HG02610 (cell line): Measurements from ENCODE around the gene PRKCA.

Source experiments
- ATAC-seq: cut with Tn5 transposase; IDR thresholded peaks from one replicate; pipeline ENCODE4 v1.9.1; 2021; ENCODE audit warnings: mild to moderate bottlenecking, moderate library complexity; ENCODE audit not compliant: unreplicated experiment

Gene PRKCA

DNA sequence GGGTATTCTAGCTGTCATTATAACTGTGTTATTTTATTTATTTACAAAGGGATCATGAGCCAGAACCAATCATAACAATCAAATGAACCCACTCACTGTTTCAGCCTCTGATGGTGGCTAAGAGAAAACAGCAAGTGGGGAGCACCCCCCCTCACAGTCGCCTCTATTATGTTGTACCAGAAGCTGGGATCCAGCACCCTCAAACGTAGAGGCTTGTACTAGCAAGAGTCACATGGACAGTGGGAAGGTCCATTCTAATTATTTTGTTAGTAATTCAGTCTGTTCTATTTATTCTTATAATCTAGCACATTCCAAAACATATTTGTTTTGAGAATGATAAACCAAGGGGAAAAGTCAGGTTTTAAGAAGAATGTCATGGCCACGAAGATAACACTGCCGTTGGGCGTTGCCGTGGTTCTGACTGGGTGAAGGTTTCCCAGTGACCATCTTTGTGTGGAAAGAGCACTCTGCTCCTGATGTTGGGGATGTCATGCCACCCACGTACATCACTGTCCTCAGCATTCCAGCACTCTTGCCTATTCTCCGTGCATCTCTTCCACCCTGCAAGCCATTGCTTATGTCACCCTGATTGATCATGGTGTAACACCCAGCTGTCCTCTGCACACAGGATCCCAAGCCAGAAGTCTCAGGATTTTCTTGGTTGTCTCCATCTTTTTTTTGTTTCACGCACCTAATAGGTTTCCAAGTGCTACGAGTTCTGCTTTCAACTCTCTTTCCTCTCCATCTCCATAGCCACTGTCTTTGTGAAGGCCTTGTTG lies 205.8 kb downstream of the PRKCA start:
- ATAC-seq = no peak

DNA sequence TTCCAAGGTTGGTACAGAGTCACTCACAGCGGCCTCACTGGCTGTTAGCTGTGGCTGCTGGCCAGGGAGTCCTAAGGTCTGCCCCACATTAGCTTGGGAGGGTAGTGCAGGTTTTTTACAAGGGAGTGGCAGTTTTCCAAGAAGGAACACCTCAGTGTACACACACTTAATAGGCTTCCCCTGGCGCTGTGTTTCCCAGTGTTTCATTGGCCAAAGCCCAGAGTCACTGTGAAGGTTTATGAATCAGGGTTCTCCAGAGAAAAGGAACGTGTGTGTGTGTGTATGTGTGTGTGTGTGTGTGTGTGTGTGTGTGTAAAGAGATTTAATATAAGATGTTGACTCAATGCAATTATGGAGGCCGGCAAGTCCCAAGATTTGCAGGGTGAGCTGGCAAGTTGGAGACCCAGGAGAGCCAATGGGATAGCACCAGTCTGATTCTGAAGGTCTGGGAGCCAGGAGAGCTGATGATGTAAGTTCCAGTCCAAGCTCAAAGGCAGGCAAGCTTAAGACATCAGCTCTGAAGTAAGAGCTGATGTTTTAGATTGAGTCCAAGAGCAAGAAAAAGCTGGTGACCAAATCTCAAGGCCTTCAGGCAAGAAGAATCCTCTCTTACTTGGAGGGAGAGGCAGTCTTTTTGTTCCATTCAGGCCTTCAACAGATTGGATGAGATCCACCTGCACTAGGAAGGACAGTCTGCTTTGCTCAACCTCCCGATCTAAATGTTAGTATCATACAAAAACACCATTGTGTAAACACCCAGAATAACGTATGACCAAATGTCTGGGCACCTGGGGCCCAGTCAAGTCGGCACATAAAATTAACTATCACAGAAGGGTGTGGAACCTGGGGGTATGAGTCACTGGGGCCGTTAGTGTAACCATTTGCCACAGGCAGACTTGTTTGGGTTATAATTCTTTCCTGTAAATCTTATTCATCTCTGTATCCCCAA lies 206.8 kb downstream of the PRKCA start:
- ATAC-seq = no peak

DNA sequence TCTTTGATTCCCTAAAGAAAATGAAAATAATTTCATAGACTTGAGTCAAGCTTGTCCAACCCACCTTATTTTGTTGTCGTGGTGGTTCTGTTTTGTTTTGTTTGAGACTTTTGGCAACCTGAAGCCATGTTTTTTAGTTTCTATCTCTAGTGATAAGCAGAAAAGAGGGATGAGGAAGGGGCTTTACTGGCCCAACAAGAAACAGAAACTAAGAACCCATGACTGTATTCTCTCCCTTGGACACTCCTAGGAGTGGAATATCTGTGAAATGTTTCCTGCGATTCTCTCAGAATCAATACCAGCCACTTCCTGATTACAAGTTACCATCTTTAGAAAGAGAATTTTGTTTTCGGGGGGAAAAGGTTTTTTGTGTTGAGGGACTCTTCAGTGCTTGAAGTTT lies 207.5 kb downstream of the PRKCA start:
- no peak for ATAC-seq

DNA sequence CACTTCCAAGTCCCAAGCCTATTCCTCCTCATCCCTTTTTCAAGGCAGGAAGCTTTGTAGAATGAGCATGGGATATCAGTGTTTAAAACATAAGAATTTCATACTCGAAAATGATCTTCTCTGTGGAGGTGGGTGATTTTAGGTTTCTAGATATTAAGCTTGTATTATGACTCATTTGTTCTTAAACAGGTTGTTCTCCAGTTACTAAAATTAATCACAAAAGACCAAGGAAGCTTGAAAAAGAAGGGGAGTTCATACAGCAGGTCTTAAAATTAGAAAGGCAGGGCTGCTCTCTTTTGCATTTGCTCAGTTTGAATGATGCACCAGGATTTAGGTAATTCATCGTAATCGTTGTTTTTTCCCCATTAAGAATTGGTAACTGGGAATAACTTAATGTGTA lies 208.7 kb downstream of the PRKCA start:
- ATAC-seq = no peak

DNA sequence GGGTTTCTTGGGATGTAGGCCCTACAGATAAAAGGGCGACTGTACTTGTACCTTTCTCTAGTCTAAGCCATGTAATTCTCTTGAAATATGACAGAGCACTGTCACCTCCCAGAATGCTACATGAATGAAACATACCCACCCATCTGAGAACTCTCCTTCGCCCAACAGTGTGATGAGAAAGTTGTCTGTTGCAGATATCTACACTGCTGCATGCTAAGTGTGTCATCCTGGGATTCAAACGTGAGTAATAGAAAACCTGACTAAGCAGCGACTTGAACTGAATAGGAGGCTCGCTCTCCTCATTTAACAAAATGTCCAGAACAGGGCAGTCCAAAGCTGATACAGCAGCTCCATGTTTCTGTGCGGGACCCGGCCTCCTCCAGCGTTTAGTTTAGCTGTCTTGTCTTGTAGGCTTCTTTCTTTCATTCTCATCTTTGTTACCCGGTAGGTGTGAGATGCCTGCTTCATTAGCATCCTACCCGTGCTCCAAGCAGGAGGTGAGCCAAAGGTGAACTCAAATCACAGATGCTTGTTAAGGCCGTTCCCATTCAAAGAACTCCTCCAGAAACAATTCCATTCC lies 211.9 kb downstream of the PRKCA start:
- no peak for ATAC-seq

DNA sequence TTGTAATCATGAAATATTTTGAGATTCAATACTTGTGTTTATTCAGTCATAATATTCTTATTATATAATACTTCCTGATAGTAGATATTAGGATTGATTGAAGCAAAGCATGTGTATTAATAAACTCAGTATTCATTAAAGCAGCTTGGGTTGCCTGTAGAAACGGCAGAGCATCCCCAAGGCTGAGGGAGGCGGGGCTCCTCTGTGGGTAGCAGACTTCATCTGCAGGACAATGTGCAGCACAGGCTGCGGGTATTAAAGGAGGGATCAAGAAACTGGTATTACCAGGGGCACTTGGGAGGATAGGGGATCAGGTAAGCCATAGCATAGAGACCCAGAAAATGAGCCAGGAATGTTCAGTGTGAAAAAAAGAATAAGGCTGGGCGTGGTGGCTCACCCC lies 213.6 kb downstream of the PRKCA start:
- no peak for ATAC-seq

DNA sequence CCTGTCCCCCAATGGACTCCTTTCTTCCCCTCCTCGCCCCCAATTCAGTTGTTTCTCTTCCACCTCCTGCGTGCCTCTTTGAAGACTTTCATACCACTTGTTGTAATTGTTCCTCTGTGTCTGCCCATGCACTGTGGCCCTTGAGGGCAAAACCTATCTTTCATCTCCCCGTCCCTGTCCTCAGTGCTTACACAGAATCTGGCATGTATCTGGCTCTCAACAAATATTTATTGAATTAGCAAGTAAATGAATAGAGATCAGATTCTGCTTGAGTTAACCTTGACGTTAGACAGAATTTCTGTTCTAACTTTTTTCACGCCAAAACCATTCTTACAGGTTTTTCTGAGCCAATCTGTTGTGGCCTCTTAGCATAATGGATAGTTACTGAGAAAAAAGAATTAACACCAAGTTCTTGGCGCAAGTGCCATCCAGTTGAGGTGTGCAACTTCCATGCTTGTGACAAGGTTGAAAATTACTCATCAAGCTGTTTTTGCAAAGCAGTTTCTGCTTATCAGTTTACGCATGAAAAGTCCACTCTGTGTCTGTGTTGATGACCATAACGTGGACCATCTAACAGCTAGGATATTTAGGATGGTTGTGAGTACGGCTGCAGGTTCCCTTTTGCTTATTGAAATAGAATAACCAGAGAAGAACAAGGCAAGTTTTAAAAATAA lies 215.1 kb downstream of the PRKCA start:
- no peak for ATAC-seq

DNA sequence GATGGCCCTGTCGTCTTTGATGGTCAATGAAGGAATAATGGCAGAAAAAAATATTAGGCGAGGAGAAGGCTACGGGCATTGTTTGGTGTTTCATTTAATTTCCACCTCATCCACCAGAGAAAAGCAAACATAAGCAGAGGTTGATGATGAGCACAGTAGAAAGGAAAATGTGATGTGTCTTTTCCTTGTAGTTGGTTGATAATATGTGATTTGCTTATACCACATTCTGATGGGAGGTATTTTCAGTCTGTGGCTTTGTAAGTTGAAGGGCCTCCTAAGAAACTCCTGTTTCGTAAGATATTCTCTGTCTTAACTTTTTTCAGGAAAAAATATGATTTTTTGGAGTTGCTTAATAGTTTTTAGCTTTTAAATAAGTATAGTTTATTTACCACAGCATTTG lies 215.7 kb downstream of the PRKCA start:
- no peak for ATAC-seq

DNA sequence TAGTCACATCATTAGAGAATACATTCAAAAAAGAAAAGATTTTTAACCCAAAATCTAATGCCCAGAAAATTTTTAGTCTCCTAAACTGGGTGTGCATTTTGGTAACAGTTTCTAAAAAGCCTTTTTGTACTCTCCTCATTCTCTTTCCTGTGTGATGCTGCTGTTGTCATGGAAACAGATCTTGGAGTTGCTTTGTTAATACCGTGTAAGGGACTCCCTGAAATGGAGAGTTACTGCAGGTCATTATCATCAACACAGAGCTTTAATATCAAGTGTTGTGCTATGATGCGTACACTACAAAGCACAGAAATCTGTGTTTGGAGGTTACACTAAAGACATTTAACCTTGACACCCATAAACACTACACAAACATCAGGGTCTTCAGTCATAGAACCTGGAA lies 216.3 kb downstream of the PRKCA start:
- no peak for ATAC-seq

DNA sequence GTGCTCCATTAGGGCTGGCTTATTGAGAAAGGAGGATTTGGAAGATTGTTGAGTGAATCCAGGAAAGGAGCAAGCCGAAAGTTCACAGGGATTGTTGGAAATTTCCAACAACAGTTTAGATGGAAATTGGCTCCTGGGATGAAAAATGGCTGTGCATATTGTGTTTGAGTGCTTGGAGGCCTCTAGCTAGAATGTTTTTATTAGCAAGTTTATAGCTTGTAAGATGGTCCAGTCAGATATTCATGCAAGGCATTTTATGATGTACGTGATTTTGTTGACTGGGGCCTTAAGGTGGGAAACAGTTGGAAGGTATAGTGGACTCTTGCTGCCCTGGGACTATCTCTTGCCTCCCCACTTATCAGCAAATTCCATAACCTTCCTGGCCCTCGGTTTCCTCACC lies 216.7 kb downstream of the PRKCA start:
- no peak for ATAC-seq

DNA sequence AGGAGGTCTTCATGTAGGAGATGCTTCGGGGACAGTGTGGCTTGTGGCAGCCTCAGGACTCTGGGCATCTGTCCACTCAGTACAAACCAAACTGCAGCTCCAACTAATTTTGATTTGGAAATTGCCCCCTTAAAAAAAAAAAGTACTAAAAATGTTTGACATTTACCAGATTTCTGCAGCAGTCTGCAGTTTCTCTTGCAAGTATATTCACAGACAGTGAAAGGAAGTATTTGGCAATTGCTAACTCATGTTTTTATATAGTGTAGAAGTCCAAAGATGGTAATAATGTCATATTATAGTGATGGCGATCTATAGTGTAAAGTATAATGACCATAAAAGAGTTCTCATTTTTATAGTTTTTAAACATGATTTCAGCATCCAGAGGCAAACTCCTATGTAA lies 218.6 kb downstream of the PRKCA start:
- no peak for ATAC-seq

DNA sequence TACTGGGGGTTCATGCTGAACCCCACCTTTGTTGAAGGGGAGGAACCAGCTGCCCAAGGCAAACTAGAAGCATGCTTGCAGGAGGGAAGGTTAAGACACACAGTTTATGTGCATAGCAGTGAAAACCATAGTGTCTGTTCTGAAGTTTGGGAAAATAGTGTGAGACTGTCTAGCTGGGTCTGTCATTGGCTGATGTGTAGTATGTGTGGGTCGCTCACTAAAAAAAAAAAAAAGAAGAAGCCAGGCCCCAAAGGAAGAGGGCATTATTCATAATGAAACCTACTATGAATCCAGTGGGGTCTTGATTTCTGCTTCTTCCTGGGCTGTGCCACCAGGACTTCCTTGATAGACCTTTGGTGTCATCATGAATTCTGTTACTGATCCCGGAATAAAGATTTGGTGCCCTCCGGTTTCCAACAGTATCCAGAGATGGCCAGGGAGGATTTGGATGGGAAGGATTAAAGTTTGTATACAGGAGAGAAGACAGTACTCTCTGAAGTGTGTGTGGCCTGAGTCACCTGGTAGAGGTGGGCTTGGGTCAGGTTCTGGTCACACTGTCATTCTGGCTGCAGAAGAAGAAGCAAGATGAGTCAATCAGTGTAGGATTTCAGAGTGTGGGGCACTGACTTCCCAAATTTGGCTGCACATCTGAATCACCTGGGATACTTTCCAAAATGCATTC lies 220.3 kb downstream of the PRKCA start:
- no peak for ATAC-seq

DNA sequence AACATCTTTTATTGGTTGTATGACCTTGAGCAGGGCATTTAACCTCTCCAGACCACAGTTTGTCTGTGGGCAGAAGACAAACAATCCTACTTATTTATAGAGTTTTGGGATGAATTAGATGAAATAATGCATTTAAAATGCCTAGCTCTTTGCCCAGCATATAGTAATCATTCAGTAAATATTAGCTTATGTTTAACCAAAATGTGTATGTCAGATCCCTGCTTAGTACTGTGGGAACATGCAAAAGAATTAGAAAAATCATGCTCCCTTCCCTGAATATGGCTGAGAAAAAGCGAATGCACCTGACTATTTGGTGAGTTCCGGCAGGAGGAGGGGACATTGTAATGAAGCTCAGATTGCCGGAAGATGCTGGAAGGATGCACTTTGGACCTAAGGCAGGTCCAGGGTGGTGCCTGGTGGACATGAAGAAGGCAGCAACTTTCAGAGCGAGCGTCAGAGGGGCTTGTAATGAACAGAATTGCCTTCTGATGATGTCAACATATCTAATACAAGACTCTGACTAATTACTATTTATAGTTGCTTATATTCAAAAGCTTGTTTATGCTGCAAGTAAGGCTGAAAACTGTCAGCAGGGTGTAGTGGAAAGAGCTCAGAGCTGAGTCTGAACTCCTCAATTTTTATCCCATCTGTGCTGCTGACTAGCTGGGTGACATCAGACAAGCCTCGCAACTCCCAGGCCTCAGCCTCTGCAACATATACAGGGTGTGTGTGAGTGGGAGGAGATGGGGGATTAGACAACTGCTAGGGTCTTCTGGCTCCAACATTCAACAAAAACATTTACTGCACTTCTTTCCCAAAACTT lies 221.2 kb downstream of the PRKCA start:
- no peak for ATAC-seq

DNA sequence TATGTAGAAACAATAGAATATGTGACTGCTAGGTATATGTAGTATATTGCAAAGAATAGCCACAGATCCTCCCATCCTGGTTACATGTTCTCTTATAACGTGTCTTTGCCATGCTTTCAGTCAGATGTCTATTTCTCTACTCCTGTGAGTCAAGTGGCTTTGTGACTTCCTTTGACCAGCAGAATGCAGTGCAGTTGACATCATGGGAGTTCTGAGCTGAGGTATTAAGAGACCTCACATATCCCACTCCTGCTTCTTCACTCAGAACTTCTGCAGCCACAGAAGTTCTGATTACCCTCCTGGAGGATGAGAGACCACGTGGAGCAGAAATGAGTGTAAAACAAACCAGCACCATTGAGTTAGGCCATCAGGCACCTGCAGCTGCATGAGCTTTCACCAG lies 222.5 kb downstream of the PRKCA start:
- ATAC-seq = no peak

DNA sequence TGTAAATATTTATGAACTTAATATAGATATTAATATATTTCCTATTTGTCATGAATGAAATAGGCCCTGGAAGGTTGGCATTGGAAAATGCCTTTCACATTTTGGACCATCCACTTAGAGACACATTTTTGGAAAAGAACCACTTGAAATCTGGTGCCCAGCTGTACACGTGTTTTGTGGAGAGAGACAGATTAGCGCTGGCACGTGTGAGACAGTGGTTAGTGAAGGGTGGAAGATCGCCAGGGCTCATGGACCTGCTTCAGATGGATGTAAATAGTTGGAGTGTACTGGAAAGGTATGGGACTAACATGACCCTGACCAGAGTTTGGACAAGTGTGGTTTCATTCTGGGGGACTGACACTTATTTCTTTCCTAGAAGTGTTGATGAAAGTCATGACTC lies 222.9 kb downstream of the PRKCA start:
- no peak for ATAC-seq

DNA sequence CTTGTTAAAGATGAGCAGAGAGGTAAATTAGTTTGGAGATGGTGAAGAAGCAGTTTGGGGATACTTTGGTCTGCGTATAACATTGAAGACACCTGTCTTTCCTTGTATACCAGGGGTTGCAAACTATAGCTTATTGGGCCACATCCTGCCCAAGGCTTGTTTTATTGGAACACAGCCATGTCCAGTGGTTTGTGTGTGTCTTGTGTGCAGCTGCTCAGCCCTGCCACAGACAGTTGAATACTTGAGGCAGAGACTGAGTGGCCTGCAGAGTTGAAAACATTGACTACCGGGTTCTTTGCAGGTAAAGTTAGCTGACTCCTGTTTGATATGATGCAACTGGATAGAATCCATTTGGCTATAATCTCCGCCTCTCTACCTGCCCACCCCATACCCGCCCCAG lies 224.4 kb downstream of the PRKCA start:
- ATAC-seq = no peak

DNA sequence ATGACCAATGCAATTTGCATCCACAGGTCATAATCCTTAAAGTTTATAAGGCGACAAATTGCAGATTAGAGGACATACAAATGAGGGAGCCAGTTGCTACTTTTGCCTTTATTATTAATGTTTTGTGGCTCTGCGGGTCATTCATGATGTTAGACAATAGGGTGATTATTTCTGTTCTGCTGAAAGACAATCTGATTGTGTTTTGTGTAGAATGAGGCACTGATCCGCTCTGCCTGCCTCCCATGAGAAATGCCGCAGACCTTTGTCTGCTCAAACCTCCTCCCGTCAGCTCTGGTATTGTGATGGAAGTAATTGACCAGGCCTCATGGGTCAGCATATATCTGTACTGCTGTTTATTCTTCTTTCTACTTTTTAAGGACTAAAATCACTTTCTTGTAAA lies 224.9 kb downstream of the PRKCA start:
- no peak for ATAC-seq

DNA sequence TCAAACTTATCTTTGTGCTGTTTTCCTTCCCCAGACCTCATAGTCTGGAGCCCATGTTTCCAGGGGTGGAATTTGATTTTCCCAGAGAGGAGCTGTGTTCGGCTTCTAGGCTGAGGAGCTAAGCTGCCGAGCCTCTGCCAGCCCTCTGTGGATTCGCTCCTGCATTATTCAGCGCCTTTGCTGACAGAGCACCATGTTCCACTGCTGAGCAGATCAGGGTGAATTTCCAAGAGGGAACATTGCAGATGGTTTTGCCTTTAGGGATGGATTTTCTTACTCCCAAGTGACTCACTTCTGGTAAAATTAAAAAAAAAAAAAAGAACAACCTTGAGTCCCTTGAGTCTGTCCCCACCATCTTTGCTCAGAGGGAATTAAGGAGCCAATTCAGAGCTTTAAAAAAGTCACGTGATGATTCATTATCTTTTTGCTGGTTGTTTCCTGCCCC lies 229.5 kb downstream of the PRKCA start:
- ATAC-seq = no peak

DNA sequence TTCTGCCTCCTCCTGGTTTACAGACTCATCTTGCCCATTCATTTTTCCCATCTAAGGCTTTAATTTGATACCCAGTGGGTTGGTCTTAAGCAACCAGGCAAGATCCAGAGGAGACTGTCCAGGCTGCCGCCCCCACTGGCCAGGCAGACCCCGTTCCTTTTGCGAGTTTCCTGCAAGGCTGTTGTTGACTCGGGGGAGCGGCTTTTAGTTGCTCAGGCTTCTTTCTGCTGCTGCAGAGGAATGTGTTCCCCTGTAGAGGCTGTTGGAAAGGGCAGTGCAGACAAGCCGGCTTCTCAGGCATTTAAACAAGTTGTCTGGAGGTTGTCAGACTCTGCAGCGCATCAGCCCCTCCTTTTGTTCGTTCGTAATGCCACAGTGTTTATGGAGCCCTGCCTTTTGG lies 231.2 kb downstream of the PRKCA start:
- ATAC-seq = no peak

DNA sequence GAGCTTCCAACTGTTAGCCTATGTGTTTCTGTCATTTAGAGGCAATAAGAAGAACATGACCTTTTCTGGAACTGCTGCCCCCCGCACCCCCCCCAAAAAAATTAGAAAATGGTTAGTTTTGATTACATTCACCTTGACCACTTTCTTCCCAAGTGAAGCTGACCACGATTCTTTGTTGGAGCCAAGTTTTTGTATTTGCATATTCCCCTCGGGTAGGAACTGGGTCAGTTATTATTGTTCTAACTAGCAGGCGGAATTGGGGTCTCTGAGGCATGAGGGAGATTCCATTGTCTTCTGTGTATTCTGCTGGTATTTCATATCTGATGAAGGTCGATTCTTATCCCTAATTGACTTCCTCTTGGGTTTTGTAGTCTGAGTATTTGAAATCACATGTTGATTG lies 231.6 kb downstream of the PRKCA start:
- ATAC-seq = no peak
